ENCODE results near the gene ZNF527. TPM values are rescaled to one million over a fixed set of nuclear protein-coding genes. Genes with fewer than 3 reads are reported as not detected.
A peak's percentile ranks its signal among the peaks of the same experiment; 100 is the strongest.
"Not testable (repeated sequence)": the region's sequence is repeated elsewhere in the genome, so short reads cannot be mapped to it uniquely, and the experiment has no call there.

The ZNF527 gene
- total and polyA plus RNA-seq, 2 experiments from 2014 or later = 2.9 to 3.5 TPM

DNA sequence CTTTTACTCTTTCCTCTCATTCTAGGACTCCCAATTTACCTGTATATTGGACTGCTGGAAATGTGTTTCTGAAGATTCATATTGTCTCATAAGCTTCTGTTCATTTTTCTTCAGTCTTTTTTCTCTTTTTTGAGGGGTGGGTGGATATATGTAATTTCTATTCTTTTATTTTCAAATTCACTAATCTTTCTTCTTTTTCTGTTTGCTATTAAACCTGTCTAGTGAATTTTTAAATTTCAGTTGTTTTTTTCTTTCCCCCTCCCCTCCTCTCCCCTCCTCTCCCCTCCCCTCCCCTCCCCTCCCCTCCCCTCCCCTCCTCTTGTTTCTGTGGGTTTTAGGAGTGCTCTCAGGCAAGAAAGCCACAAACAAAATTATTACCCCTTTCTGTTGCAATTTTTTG lies 16.9 kb upstream of the ZNF527 start:
- H3K9me2 ChIP-seq (ENCODE audit: insufficient read depth) = no peaks in the 10 kb centered on the region
- no peak overlapping the region for H2AFZ ChIP-seq
- no peak overlapping the region for H3K9ac ChIP-seq
- H3K4me1 ChIP-seq (ENCODE audit: insufficient read depth) = no peaks in the 10 kb centered on the region
- TF ChIP-seq EZH2 (IDR thresholded peaks at IDR 0.05; ENCODE audit: insufficient read depth, poor library complexity, severe bottlenecking) (no peak), EZH2phosphoT487 (IDR thresholded peaks at IDR 0.05; ENCODE audit: insufficient read depth, low read depth) (no peak)
- no peak overlapping the region for H3K4me2 ChIP-seq (ENCODE audit: unreplicated experiment)
- H3K4me3 ChIP-seq = no peak overlapping the region
- H3K9me3 ChIP-seq (ENCODE audit: low read depth) = no peaks in the 10 kb centered on the region
- H3K27ac ChIP-seq = no peak overlapping the region
- H4K20me1 ChIP-seq (ENCODE audit: insufficient read depth) = no peaks in the 10 kb centered on the region
- peaks cover 41% of the 10 kb centered on the region; the same call in 1 of the 2 replicates for H3K36me3 ChIP-seq (ENCODE audit: low read depth)
- H3K79me2 ChIP-seq (ENCODE audit: insufficient read depth) = peaks cover 47% of the 10 kb centered on the region
- in situ Hi-C loops (cut with MboI) = no loop called here
- no peaks in the 10 kb centered on the region for H3K27me3 ChIP-seq (replicated peaks; ENCODE audit: insufficient read depth)
- no peak for DNase-seq
- H3F3A ChIP-seq (ENCODE audit: insufficient read depth) = no peaks in the 10 kb centered on the region

GRCh38 chr19:37355901-37356300 lies 15.0 kb upstream of the ZNF527 start:
- Histone ChIP-seq H4K20me1 (ENCODE audit: insufficient read depth) (no peaks in the 10 kb centered on the region), H3K36me3 (ENCODE audit: low read depth) (peaks cover 51% of the 10 kb centered on the region), H3K4me3 (no peak overlapping the region), H3K9me2 (ENCODE audit: insufficient read depth) (no peaks in the 10 kb centered on the region), H3F3A (ENCODE audit: insufficient read depth) (no peaks in the 10 kb centered on the region), H3K27ac (no peak overlapping the region), H3K79me2 (ENCODE audit: insufficient read depth) (peaks cover 47% of the 10 kb centered on the region), H3K9ac (no peak overlapping the region), H3K4me1 (ENCODE audit: insufficient read depth) (no peaks in the 10 kb centered on the region), H3K27me3 (replicated peaks; ENCODE audit: insufficient read depth) (no peaks in the 10 kb centered on the region), H2AFZ (no peak overlapping the region), H3K9me3 (ENCODE audit: low read depth) (no peaks in the 10 kb centered on the region), H3K4me2 (ENCODE audit: unreplicated experiment) (no peak overlapping the region)
- in situ Hi-C loops (cut with MboI) = no loop called here
- DNase-seq = no peak
- WGBS, 2 experiments (ENCODE audit: low coverage in 1 of 2, low lambda C conversion rate in 2 of 2, missing lambda C conversion rate in 2 of 2) = 97 to 98% methylated on average over 4 of the region's 4 CpGs
- TF ChIP-seq EZH2phosphoT487 (IDR thresholded peaks at IDR 0.05; ENCODE audit: insufficient read depth, low read depth) (no peak), EZH2 (IDR thresholded peaks at IDR 0.05; ENCODE audit: insufficient read depth, poor library complexity, severe bottlenecking) (no peak)

GRCh38 chr19:37361994-37362393 lies 8.9 kb upstream of the ZNF527 start:
- WGBS, 2 experiments (ENCODE audit: low coverage in 1 of 2, low lambda C conversion rate in 2 of 2, missing lambda C conversion rate in 2 of 2) = 19 to 27% methylated on average over 1 of the region's 1 CpG

GRCh38 chr19:37362733-37363132 lies 8.2 kb upstream of the ZNF527 start:
- Histone ChIP-seq H3K36me3 (ENCODE audit: low read depth) (peaks cover 38% of the 10 kb centered on the region), H3K4me3 (no peak overlapping the region), H3K9ac (no peak overlapping the region), H3F3A (ENCODE audit: insufficient read depth) (no peaks in the 10 kb centered on the region), H4K20me1 (ENCODE audit: insufficient read depth) (no peaks in the 10 kb centered on the region), H3K9me3 (ENCODE audit: low read depth) (no peaks in the 10 kb centered on the region), H3K27me3 (replicated peaks; ENCODE audit: insufficient read depth) (no peaks in the 10 kb centered on the region), H3K9me2 (ENCODE audit: insufficient read depth) (no peaks in the 10 kb centered on the region), H3K4me2 (ENCODE audit: unreplicated experiment) (no peak overlapping the region), H3K79me2 (ENCODE audit: insufficient read depth) (peaks cover 1% of the 10 kb centered on the region; the same call in 1 of the 2 replicates), H2AFZ (no peak overlapping the region), H3K27ac (no peak overlapping the region), H3K4me1 (ENCODE audit: insufficient read depth) (no peaks in the 10 kb centered on the region)
- no peak for TF ChIP-seq EZH2phosphoT487 (IDR thresholded peaks at IDR 0.05; ENCODE audit: insufficient read depth, low read depth)
- TF ChIP-seq EZH2 (IDR thresholded peaks at IDR 0.05; ENCODE audit: insufficient read depth, poor library complexity, severe bottlenecking) = no peak
- peak; percentile 11 for DNase-seq
- in situ Hi-C loops (cut with MboI) = no loop called here
- 96 to 97% methylated on average over 6 of the region's 6 CpGs for WGBS, 2 experiments (ENCODE audit: low coverage in 1 of 2, low lambda C conversion rate in 2 of 2, missing lambda C conversion rate in 2 of 2)

More at GRCh38 chr19:37361994-37362393, 8.9 kb upstream of the ZNF527 start:
- H3K36me3 ChIP-seq (ENCODE audit: low read depth) = peaks cover 44% of the 10 kb centered on the region
- H4K20me1 ChIP-seq (ENCODE audit: insufficient read depth) = no peaks in the 10 kb centered on the region
- no peaks in the 10 kb centered on the region for H3K4me1 ChIP-seq (ENCODE audit: insufficient read depth)
- H3K27me3 ChIP-seq (replicated peaks; ENCODE audit: insufficient read depth) = no peaks in the 10 kb centered on the region
- DNase-seq = peak; percentile 43
- no peak overlapping the region for H2AFZ ChIP-seq
- in situ Hi-C loops (cut with MboI) = no loop called here
- no peak overlapping the region for H3K4me2 ChIP-seq (ENCODE audit: unreplicated experiment)
- H3K4me3 ChIP-seq = no peak overlapping the region
- no peaks in the 10 kb centered on the region for H3K9me2 ChIP-seq (ENCODE audit: insufficient read depth)
- TF ChIP-seq EZH2 (IDR thresholded peaks at IDR 0.05; ENCODE audit: insufficient read depth, poor library complexity, severe bottlenecking) = no peak
- TF ChIP-seq EZH2phosphoT487 (IDR thresholded peaks at IDR 0.05; ENCODE audit: insufficient read depth, low read depth) = no peak
- peaks cover 9% of the 10 kb centered on the region for H3K79me2 ChIP-seq (ENCODE audit: insufficient read depth)
- no peak overlapping the region for H3K27ac ChIP-seq
- no peaks in the 10 kb centered on the region for H3F3A ChIP-seq (ENCODE audit: insufficient read depth)
- H3K9me3 ChIP-seq (ENCODE audit: low read depth) = no peaks in the 10 kb centered on the region
- no peak overlapping the region for H3K9ac ChIP-seq

DNA sequence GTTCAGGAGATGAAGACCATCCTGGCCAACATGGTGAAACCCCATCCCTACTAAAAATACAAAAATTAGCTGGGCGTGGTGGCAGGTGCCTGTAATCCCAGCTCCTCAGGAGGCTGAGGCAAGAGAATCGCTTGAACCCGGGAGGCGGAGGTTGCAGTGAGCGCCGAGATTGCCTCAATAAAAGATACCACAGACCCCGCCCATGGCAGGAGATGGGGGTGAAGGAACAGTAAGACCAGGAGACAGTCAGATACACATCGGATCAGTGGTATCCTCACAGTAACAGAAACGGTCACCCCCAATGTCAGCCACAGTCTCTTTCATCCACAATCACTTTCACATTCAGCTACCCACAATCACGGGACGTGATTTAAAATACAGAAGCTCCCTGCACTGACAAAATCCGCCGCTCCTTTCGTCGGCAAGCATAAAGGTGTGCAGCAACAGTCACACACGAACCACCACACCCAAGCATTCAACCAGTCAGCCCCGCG lies 466 bp upstream of the ZNF527 start:
- H3K36me3 ChIP-seq (ENCODE audit: low read depth); DNase-seq; H3F3A ChIP-seq (ENCODE audit: insufficient read depth); H3K4me1 ChIP-seq (ENCODE audit: insufficient read depth); H3K9me2 ChIP-seq (ENCODE audit: insufficient read depth); H3K9me3 ChIP-seq (ENCODE audit: low read depth); in situ Hi-C loops (cut with MboI); H3K27me3 ChIP-seq (replicated peaks; ENCODE audit: insufficient read depth); H4K20me1 ChIP-seq (ENCODE audit: insufficient read depth): not testable (repeated sequence)
- H3K79me2 ChIP-seq (ENCODE audit: insufficient read depth) = peaks cover 11% of the 10 kb centered on the region
- peak overlapping the region; percentile 28; the same call in 1 of the 2 replicates for H3K27ac ChIP-seq
- H3K4me2 ChIP-seq (ENCODE audit: unreplicated experiment) = peak overlapping the region; percentile 80
- peak overlapping the region; percentile 83 for H3K9ac ChIP-seq
- H2AFZ ChIP-seq = peak overlapping the region; percentile 93
- WGBS, 2 experiments (ENCODE audit: low coverage in 1 of 2, low lambda C conversion rate in 2 of 2, missing lambda C conversion rate in 2 of 2) = 18 to 21% methylated on average over 18 of the region's 18 CpGs
- peak overlapping the region; percentile 85 for H3K4me3 ChIP-seq

Data from GM23248 (cell line).